Vagina (tissue), 2 donors: Measurements from ENCODE around the gene MBP.

ENCODE experiments used
- CTCF ChIP-seq, 3 experiments: fragments of 450-650 bp in 2 of 3; fragments of 200-600 bp in 1 of 3; sonication (generic) in 1 of 3; IDR thresholded peaks; one replicate each; pipeline ENCODE4 v1.5.1; 2017 to 2019; ENCODE audit warnings: antibody characterized with exemption in 3 of 3, mild to moderate bottlenecking in 2 of 3, moderate library complexity in 2 of 3
- POLR2A ChIP-seq, 2 donors: fragments of 450-650 bp; IDR thresholded peaks; one replicate each; pipeline ENCODE4 v1.6.1; 2017; ENCODE audit warnings: antibody characterized with exemption in 2 of 2, mild to moderate bottlenecking in 2 of 2, moderate library complexity in 2 of 2
- POLR2AphosphoS5 ChIP-seq, 2 donors: sonication (generic); formaldehyde crosslinking; IDR thresholded peaks; one replicate each; pipeline ENCODE4 v1.9.0; 2017; ENCODE audit warnings: antibody characterized with exemption in 2 of 2, mild to moderate bottlenecking in 2 of 2, low read depth in 1 of 2; ENCODE audit not compliant: insufficient read depth in 1 of 2

- TF ChIP-seq CTCF (IDR thresholded peaks at IDR 0.05) (no peak), POLR2A (IDR thresholded peaks at IDR 0.05) (no peak), POLR2AphosphoS5 (IDR thresholded peaks at IDR 0.05; ENCODE audit: insufficient read depth in 1 of 2, low read depth in 1 of 2) (no peak)
Measured at GRCh38 chr18:76991021-76991688, 141.4 kb downstream of the MBP start.
